Activated CD4-positive, alpha-beta T cell treated with anti-CD3 and anti-CD28 coated beads, Interleukin-2, amount 50 U/mL, for 16 hours (primary cell): ENCODE measurements around the gene ZNF430.
A peak's percentile ranks its signal among the peaks of the same experiment; 100 is the strongest.
"Not testable (repeated sequence)": the region's sequence is repeated elsewhere in the genome, so short reads cannot be mapped to it uniquely, and the experiment has no call there.

Experiments
- DNase-seq: peaks from one replicate; pipeline ENCODE4 v3.0.0-alpha.2; 2020

ZNF430 gene

GRCh38 chr19:21020298-21021227 lies at the start of gene ZNF430:
Gene ZNF430, plus strand, starts transcription at chr19:21020657. Its CDS starts 144 bp downstream, at chr19:21020801.
- DNase-seq, result peak; percentile 98

DNA sequence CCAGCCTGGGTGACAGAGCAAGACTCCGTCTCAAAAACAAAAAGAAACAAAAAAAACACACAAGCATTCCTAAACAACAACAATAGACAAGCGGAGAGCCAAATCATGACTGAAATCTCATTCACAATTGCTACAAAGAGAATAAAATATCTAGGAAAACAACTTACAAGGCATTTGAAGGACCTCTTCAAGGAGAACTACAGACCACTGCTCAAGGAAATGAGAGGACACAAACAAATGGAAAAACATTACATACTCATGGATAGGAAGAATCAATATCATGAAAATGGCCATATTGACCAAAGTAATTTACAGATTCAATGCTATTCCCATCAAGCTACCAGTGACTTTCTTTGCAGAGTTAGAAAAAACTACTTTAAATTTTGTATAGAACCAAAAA lies 27.7 kb upstream of the ZNF430 start:
- not testable (repeated sequence) for DNase-seq

DNA sequence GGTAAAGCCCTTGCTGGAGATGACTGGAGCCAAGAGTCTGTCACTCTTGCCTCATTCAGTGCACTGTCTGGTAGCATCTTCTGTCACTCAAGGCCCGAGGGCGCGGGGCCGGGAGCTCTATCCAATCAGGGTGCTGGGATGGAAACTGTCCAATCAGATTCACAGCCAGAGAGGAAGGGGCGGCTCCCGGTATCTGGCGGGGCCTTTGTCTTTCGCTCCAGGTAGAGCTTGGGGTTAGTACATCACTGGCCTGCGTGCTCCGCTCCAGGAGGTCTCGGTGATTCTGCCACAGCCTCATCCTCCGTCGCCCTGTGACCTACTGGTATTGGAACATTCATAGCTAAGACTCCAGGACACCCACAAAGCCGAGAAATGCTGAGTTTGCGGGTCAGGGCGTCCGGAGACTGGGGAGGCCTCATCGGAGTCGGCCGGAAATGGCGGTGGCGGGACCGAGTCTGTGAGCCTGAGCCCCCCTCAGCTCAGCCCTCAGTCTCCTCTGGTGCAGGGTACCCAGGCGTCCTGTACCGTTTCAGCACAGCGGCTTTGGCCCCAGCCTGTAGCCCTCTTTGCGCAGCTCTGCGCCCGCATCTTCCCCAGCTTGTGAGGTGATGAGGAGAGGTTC lies 20.6 kb upstream of the ZNF430 start:
- peak; percentile 93 for DNase-seq

DNA sequence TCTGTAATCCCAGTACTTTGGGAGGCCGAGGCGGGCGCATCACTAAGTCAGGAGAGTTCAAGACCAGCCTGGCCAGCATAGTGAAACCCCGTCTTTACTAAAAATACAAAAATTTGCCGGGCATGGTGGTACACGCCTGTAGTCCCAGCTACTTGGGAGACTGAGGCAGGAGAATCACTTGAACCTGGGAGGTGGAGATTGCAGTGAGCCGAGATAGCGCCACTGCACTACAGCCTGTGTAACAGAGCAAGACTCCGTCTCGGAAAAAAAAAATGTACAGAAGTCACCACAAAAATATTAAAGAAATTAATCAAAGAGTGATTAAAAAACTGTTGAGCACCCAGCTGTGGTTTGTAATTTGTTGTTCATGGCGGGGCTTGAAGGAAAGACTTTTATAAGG lies 781 bp downstream of the ZNF430 start:
- peak; percentile 1 for DNase-seq

DNA sequence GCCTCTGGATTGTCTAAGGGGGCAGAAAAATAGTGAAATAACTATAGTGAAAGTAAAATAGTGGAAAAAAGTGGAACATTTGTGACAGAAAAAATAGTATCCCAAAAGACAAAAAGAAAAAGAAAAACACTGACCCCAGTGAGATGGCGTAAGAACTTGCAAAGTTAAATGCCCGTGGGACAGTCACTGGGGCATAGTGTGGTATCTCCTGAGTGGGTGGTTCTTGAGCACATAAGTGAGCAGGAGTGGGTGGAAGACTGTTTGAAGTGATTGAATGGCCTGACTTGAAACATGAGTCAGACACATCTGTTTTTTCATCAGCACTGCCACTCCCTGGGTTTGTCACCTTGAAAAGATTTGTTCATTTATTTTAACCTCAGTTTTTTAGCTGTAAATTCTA lies 2.5 kb downstream of the ZNF430 start:
- DNase-seq, result peak; percentile 58

DNA sequence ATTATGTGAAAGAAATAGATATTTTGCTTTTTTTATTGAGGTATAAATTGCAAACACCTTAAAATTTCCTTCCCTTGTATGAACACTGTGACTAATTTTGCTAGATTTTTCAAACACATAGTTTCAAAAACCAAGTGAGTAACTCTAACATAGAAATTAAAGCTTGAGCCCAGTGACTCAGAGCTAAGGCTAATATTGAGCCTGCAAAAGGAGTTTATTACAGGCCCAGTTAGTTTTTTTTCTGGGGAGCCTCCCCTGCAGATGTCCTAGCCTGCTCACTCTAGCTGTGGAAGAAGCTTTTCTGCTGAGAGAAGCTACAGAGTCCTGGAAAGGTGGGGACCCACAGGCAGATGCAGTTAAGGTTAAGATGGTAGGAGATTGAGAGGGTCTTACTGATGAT lies 3.4 kb downstream of the ZNF430 start:
- peak; percentile 32 for DNase-seq

DNA sequence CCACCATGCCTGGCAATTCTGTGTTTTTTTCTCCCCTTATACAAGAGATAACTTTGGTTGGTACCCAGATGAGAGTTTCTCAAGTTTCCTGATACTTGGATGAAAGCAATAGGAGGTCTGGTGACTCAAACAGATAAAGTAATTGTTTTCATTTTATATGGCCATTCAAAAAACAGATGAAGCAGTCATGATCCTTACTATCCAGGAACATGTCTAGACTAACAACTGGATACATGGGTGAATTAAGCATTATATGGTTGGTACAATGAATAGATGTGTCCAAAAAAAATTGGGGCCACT lies 8.5 kb downstream of the ZNF430 start:
- peak; percentile 33 for DNase-seq

DNA sequence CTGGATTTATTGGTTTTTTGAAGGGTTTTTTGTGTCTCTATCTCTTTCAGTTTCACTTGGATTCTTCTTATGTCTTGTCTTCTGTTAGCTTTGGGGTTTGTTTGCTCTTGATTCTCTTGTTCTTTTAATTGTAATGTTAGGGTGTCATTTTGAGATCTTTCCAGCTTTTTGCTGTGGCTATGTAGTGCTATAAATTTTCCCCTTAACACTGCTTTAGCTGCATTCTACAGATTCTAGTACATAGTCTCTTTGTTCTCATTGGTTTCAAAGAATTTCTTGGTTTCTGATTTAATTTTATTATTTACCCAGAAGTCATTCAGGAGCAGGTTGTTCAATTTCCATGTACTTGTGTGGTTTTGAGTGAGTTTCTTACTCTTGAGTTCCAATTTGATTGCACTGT lies 24.6 kb downstream of the ZNF430 start:
- DNase-seq, result no peak

DNA sequence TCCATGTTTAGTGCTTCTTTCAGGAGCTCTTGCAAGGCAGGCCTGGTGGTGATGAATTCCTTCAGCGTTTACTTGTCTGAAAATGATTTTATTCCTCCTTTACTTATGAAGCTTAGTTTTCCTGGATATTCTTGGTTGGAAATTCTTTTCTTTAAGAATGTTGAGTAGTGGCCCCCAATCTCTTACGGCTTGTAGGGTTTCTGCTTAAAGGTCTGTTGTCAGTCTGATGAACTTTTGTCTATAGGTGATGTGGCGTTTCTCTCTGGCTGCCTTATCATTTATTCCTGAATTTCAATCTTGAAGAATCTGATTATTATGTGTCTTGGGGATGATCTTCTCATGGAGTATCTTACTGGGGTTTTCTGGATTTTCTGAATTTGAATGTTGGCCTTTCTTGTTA lies 26.0 kb downstream of the ZNF430 start:
- DNase-seq, result no peak

DNA sequence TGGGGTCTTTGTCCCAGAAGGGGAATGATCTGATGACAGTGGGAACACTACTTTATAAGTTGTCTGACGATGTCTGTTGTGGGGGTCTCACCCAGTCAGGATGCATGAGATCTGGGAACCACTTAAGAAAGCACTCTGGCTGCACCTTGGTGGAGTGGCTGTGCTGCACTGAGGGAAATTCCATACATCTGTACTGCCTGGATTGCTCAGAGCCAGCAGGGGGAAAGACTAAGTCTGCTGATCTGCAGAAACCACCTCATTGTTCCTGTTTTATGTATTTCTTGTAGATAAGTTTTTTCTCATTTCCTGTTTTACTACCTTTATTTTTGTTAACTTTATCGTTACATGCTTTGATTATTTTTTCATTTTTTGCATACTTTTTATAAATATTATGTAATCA lies 27.3 kb downstream of the ZNF430 start:
- no peak for DNase-seq

GRCh38 chr19:21052902-21053301 lies 32.4 kb downstream of the ZNF430 start:
- DNase-seq, result no peak

DNA sequence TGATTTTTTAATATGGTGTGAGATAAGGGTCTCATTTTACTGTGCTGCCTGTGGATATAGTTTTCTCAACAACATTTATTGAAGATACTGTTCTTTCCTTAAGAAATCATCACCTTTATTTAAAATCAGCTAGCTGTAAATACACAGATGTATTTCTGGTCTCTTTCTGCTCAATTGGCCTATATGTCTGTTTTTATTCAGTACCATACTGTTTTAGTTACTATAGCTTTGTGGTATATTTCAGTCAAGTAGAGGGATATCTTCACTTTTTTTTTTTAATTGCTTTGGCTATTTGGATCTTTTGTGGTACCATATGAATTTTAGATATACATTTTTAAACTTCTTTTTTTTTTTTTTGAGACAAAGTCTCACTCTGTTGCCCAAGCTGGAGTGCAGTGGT lies 44.9 kb downstream of the ZNF430 start:
- DNase-seq, result no peak

DNA sequence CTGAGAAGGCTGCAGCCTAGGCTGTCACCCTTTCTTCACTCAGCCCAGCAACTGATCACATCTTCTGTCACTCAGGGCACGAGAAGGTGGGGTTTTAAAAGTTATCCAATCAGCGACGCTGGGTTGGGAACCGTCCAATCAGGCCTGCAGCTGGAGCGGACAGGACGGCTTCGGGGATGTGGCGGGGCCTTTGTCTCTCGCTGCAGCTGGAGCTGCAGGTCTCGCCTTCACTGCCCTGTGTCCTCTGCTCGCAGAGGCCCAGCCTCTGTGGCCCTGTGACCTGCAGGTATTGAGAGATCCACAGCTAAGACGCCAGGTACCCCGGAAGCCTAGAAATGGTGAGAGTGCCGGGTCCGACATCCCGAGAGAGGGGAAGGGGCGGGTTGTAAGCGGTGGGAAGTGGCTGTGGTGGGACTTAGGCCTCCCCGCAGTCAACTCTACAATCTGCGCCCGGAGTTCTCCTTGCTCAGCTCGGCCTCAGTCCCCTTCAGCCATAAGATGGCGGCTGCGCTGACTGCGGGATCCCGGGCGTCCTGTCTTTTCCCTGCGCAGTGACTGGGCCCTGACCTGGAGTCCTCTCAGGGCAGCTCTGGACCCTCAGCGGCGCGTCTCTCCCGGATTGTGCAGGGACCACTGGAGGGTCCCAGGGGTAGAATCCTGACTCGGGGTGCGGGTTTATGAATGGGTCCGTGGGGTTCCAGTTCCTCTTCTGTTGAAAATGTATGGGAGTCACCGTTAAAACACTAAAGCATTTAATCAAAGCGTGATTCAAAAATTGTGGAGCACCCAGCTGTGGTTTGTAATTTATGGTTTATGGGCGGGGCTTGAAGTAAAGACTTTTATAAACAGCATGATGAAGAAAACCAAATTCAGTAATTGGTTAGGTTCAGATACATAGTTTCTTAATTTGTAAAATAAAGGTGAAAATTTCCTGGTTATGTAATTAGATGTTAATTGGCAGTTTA lies 61.8 kb downstream of the ZNF430 start, which contains the start of gene ZNF714:
TSS of gene ZNF714 (plus strand) at position 193 of the 965 bp plus-strand sequence. CDS start 16,066 bp downstream, outside the sequence.
- peak; percentile 91 for DNase-seq

GRCh38 chr19:21084343-21084742 lies 63.9 kb downstream of the ZNF430 start:
- DNase-seq, result peak; percentile 34

GRCh38 chr19:21087871-21088270 lies 67.4 kb downstream of the ZNF430 start:
- DNase-seq, result no peak

GRCh38 chr19:21092109-21092508 lies 71.7 kb downstream of the ZNF430 start:
- DNase-seq, result no peak

GRCh38 chr19:21094347-21095025 lies 74.0 kb downstream of the ZNF430 start:
- no peak for DNase-seq

DNA sequence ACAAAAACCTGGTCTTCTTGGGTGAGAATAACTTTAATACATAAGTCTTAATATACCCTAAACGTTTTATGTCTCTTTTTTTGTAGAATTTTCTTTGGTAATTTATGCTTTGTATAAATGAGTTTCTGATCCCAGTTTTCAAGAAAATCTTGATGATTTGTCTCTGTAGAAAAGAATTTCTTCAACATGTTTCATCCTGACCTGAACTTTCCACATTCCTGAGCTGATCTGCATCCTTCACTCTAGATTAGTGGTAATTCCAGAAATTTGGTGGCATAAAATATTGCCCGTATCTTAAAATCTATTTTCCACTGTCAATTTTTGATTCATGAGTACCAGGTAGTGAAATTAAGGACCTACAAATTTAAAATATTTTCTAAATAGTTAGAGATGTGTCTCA lies 77.8 kb downstream of the ZNF430 start:
- DNase-seq, result no peak

DNA sequence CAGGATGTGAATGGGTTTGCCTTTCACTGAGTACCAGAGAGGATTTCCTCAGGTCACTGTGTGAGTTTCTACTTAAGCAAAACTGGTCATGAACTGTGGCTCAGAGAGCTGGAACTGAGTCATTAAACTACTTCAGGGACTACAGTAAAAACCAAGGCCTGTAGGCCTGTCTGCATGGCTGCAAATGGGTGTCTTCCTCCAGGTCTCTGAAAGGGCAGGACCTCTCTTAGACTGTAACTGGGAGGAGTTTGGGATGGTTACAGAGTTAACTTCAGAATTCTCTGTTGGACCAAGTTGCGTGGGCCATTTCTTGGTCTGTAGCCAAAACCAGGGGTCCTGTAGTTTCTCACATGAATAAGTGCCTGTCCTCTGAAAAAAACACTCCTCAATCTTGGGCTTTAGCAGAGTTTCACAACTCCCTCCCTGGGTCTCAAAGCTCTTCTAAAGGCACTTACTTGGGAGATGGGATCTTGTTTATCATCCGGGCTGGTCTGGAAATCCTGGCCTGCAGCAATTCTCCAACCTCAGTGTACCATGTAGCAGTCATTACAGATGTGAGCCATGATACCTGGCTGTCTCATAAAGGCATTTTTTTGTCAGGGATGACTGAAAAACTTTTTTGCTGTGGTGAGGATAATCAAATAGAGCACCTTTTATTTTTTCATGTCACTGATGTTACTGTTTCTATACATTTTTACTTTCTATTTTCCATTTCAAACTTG lies 81.2 kb downstream of the ZNF430 start:
- peak; percentile 25 for DNase-seq

DNA sequence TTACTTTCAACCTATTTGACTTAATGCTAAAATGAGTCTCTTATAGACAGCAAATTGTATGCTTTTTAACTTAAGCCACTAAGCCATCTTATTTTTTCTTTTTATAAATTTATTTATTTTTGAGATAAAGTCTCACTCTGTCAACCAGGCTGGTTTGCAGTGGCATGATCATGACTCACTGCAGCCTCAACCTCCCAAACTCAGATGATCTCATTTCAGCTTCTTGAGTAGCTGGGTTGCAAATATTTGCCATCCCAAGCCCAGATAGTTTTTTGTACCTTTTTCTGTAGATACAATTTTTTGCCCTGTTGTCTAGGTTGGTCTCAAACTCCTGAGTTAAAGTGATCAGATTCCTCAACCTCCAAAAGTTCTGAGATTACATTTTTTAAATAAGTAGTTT lies 88.7 kb downstream of the ZNF430 start:
- no peak for DNase-seq
